Stomach (tissue), 9 donors: Measurements from ENCODE around the gene NARS2. TPM values are rescaled to one million over a fixed set of nuclear protein-coding genes. Genes with fewer than 3 reads are reported as not detected.

Source experiments
- DNase-seq, 2 donors: peaks; one replicate each; pipeline versions ENCODE4 v3.0.0 to v3.0.0-alpha.2; 2013 to 2019
- H3K27ac ChIP-seq, 5 donors: fragments of 200-600 bp in 4 of 5; sonication (generic) in 4 of 5; one replicate each; pipeline ENCODE4 v1.5.1; 2013 to 2019; ENCODE audit warnings: mild to moderate bottlenecking in 1 of 5, moderate library complexity in 1 of 5
- H3K27me3 ChIP-seq, 3 donors: fragments of 200-600 bp; sonication (generic); one replicate each; pipeline ENCODE4 v1.5.1; 2017 to 2019; ENCODE audit warnings: mixed run types in 1 of 3
- H3K36me3 ChIP-seq, 4 donors: fragments of 200-600 bp; sonication (generic); 1 replicate in 3 of 4; 2 replicates in 1 of 4; pipeline ENCODE4 v1.5.1; 2016 to 2019
- H3K4me1 ChIP-seq, 4 donors: fragments of 200-600 bp; sonication (generic); one replicate each; pipeline ENCODE4 v1.5.1; 2016 to 2019
- H3K4me3 ChIP-seq, 4 donors: fragments of 200-600 bp; sonication (generic) in 3 of 4; one replicate each; pipeline ENCODE4 v1.5.1; 2016 to 2019; ENCODE audit warnings: mild to moderate bottlenecking in 1 of 4
- H3K9me3 ChIP-seq, 4 donors: fragments of 200-600 bp; sonication (generic); one replicate each; pipeline ENCODE4 v1.5.1; 2016 to 2019
- CTCF ChIP-seq, 7 experiments: fragments of 450-650 bp in 4 of 7; fragments of 200-600 bp in 3 of 7; sonication (generic) in 3 of 7; IDR thresholded peaks; one replicate each; pipeline ENCODE4 v1.5.1; 2016 to 2019; ENCODE audit warnings: antibody characterized with exemption in 7 of 7, control low read depth in 2 of 7, mild to moderate bottlenecking in 1 of 7
- EP300 ChIP-seq: sonication (generic); formaldehyde crosslinking; IDR thresholded peaks from one replicate; pipeline ENCODE4 v1.6.1; 2017; ENCODE audit warnings: antibody characterized with exemption
- POLR2A ChIP-seq, 4 donors: fragments of 450-650 bp; IDR thresholded peaks; one replicate each; pipeline ENCODE4 v1.6.1; 2016; ENCODE audit warnings: antibody characterized with exemption in 4 of 4, control low read depth in 2 of 4, mild to moderate bottlenecking in 1 of 4, moderate library complexity in 1 of 4
- POLR2AphosphoS5 ChIP-seq, 3 donors: sonication (generic); formaldehyde crosslinking; IDR thresholded peaks; one replicate each; pipeline ENCODE4 v1.6.1; 2016; ENCODE audit warnings: antibody characterized with exemption in 3 of 3
- WGBS, 5 donors: extraction: QIAGEN DNeasy Blood & Tissue Kit in 3 of 5; methylation state at CpG; one replicate each; pipeline versions ENCODE4 v1.1.5 to v1.1.7; 2013 to 2018; 5-methylcytosine and 5-hydroxymethylcytosine counted together
- intact Hi-C: fragments of 100-400 bp; cut with DNase I; formaldehyde crosslinking; loops from one replicate; pipeline ENCODE4 v1.15.1; 2023; ENCODE audit warnings: low total_unique reads
- polyA plus RNA-seq, 3 donors: library from polyadenylated mRNA; stranded (reverse); fragments of 200-250 nt; gene quantifications; one replicate each; pipeline ENCODE4 v1.2.3, GENCODE V29; 2013
- total RNA-seq, 5 donors: library from RNA; depleted of rRNA; stranded (reverse); fragments of >200 nt; gene quantifications; one replicate each; pipeline versions ENCODE4 v1.1.0 to v1.2.3, GENCODE V29; 2014 to 2016
- donor health status: healthy with polysubstance abuse.
- donor health status: Bipolar disorder and iron deficiency.
- donor health status: healthy.

NARS2 gene
- total and polyA plus RNA-seq, 8 donors = 4.7 to 34.5 (median 14.1) TPM

GRCh38 chr11:78446210-78446609, 128.5 kb downstream of the NARS2 start:
- H3K4me1 ChIP-seq = peaks cover 0 to 5% (median 1%) of the 10 kb centered on the region in 4 donors
- H3K4me3 ChIP-seq = no peak overlapping the region
- H3K36me3 ChIP-seq = peaks cover 0 to 19% (median 14%) of the 10 kb centered on the region in 4 donors
- H3K27me3 ChIP-seq = no peaks in the 10 kb centered on the region
- H3K27ac ChIP-seq = no peak overlapping the region
- no peaks in the 10 kb centered on the region for H3K9me3 ChIP-seq
- intact Hi-C loops = no loop called here
- TF ChIP-seq EP300 = no peak
- TF ChIP-seq CTCF (IDR thresholded peaks at IDR 0.05) = no peak
- TF ChIP-seq POLR2AphosphoS5 (IDR thresholded peaks at IDR 0.05) = no peak
- TF ChIP-seq POLR2A (IDR thresholded peaks at IDR 0.05) = no peak
- no peak for DNase-seq

- DNase-seq = no peak
- Histone ChIP-seq H3K4me1 (peaks cover 0 to 5% (median 0%) of the 10 kb centered on the region in 4 donors), H3K9me3 (no peaks in the 10 kb centered on the region), H3K27me3 (no peaks in the 10 kb centered on the region), H3K36me3 (peaks cover 0 to 22% (median 15%) of the 10 kb centered on the region in 4 donors), H3K4me3 (no peak overlapping the region), H3K27ac (no peak overlapping the region)
- no peak for TF ChIP-seq POLR2A (IDR thresholded peaks at IDR 0.05)
- TF ChIP-seq POLR2AphosphoS5 (IDR thresholded peaks at IDR 0.05) = no peak
- TF ChIP-seq CTCF (IDR thresholded peaks at IDR 0.05) = no peak
- TF ChIP-seq EP300 = no peak
- intact Hi-C loops = no loop called here
- 69 to 86% (median 73%) methylated on average over 1 of the region's 1 CpG for whole genome bisulfite sequencing, 5 donors
Observed at GRCh38 chr11:78444726-78445125, 129.9 kb downstream of the NARS2 start.

- WGBS, 5 donors = 69 to 84% (median 74%) methylated on average over 4 of the region's 4 CpGs
Observed at GRCh38 chr11:78441956-78442355, 132.7 kb downstream of the NARS2 start.

GRCh38 chr11:78438298-78438975, 136.2 kb downstream of the NARS2 start:
- H3K36me3 ChIP-seq = peaks cover 0 to 18% (median 15%) of the 10 kb centered on the region in 4 donors
- H3K9me3 ChIP-seq = no peaks in the 10 kb centered on the region
- intact Hi-C loops = no loop called here
- 69 to 86% (median 72%) methylated on average over 4 to 5 of the region's 5 CpGs for WGBS, 5 donors
- H3K27ac ChIP-seq = no peak overlapping the region
- no peak overlapping the region for H3K4me3 ChIP-seq
- H3K27me3 ChIP-seq = no peaks in the 10 kb centered on the region
- peaks cover 0 to 5% (median 0%) of the 10 kb centered on the region in 4 donors for H3K4me1 ChIP-seq
- DNase-seq = no peak
- no peak for TF ChIP-seq POLR2AphosphoS5 (IDR thresholded peaks at IDR 0.05)
- no peak for TF ChIP-seq EP300
- no peak for TF ChIP-seq POLR2A (IDR thresholded peaks at IDR 0.05)
- TF ChIP-seq CTCF (IDR thresholded peaks at IDR 0.05) = no peak

More at GRCh38 chr11:78441956-78442355, 132.7 kb downstream of the NARS2 start:
- intact Hi-C loops = no loop called here
- Histone ChIP-seq H3K4me3 (no peak overlapping the region), H3K27ac (no peak overlapping the region), H3K9me3 (no peaks in the 10 kb centered on the region), H3K4me1 (peaks cover 0 to 5% (median 0%) of the 10 kb centered on the region in 4 donors), H3K27me3 (no peaks in the 10 kb centered on the region), H3K36me3 (peaks cover 0 to 22% (median 18%) of the 10 kb centered on the region in 4 donors)
- no peak for TF ChIP-seq CTCF (IDR thresholded peaks at IDR 0.05)
- TF ChIP-seq POLR2AphosphoS5 (IDR thresholded peaks at IDR 0.05) = no peak
- no peak for TF ChIP-seq EP300
- no peak for TF ChIP-seq POLR2A (IDR thresholded peaks at IDR 0.05)
- DNase-seq = no peak
